SIG-M5 treated with dmso at 0.1 percent for 504 hours (cell line): ENCODE results near the gene SAMD4A.

Source experiments
- DNase-seq: peaks from one replicate; lab custom pipeline; 2025; ENCODE audit not compliant: unreplicated experiment; lab: John Stamatoyannopoulos, UW

SAMD4A gene

GRCh38 chr14:54815016-54815415, 248.1 kb downstream of the SAMD4A start:
- DNase-seq = no peak

- no peak for DNase-seq
These were observed 248.6 kb downstream of the SAMD4A start for GRCh38 chr14:54815515-54815914.

DNA sequence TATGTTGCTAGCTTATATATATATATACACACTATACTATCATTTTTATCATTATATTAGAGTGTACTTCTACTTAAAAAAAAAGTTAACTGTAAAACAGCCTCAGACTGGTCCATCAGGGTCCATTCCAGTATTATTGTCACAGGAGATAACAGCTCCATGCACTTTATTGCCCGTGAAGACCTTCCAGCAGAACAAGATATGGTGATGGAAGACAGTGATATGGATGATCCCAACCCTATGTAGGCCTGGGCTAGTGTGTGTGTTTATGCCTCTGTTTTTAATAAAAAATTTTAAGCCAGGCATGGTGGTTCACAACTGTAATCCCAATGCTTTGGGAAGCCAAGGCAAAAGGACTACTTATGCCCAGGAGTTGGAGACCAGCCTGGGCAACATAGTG, 249.5 kb downstream of the SAMD4A start:
- no peak for DNase-seq

- no peak for DNase-seq
These were observed 250.6 kb downstream of the SAMD4A start for GRCh38 chr14:54817506-54817905.

GRCh38 chr14:54818201-54819133, 251.5 kb downstream of the SAMD4A start:
- no peak for DNase-seq

DNA sequence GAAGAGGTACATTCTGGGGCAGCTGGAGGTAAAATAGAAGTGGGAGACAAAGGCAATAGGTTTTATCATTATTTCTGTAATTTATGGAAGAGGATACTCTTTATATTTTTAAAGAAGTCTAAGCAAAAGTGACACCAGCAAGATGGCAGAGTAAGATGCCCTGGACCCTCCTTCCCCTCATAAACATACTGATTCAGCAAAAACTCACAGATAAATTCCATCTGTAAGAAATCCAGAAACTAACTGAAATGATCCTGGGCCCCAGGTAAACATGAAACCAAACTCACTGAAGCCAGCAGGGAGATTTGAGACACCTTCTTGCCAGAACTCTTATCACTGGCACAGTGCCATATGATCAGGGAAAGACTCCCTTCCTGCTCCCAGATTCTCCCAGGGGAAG, 255.8 kb downstream of the SAMD4A start:
- no peak for DNase-seq

DNA sequence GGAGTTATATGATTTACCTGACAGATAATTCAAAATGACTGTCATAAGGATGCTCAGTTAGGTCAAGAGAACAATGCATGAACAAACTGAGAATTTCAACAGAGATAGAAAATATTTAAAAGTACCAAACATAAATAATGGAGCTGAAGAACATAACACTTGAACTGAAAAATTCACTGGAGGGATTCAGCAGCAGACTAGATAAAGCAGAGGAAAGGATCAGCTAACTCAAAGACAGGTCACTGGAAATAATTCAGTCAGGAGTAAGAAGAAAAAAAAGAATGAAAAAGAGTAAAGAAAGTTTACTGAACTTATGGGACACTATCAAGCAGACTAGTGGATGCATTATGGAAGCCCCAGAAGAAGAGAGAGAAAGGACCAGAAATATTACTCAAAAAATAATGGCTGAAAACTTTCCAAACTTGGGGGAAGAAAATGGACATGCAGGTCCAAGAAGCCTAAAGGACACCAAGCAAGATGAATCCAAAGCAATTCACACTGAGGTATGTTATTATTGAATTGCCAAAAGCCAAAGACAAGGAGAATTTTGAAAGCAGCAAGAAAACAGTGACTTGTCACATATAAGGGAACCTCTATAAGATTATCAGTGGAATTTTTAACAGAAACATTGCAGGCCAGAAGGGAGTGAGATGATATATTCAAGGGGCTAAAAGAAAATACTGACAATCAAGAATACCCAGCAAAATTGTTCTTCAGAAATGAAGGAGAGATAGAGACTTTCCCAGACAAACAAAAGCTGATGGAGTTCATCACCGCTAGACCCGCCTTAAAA, 257.0 kb downstream of the SAMD4A start:
- DNase-seq = no peak

DNA sequence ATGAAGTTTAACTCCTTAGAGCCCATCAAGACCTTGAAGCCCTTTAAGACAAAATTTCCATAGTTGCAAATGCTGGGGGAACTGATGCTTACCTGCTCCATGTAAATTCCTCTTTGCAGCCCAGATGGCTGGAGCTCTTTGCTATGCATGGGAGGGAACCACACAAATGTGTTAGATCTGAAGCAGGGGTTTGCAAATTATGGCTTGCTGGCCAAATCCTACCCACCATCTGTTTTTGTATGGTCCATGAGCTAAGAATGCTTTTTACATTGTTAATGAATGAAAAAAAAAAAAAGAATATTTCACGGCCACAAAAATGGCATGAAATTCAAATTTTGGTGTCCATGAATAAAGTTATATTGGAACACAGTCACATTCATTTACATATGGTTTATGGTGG, 261.1 kb downstream of the SAMD4A start:
- DNase-seq = no peak

- no peak for DNase-seq
These were observed 262.7 kb downstream of the SAMD4A start for GRCh38 chr14:54829486-54830224.

- no peak for DNase-seq
These were observed 263.7 kb downstream of the SAMD4A start for GRCh38 chr14:54830650-54831049.

- no peak for DNase-seq
These were observed 267.2 kb downstream of the SAMD4A start for GRCh38 chr14:54834081-54834480.

DNA sequence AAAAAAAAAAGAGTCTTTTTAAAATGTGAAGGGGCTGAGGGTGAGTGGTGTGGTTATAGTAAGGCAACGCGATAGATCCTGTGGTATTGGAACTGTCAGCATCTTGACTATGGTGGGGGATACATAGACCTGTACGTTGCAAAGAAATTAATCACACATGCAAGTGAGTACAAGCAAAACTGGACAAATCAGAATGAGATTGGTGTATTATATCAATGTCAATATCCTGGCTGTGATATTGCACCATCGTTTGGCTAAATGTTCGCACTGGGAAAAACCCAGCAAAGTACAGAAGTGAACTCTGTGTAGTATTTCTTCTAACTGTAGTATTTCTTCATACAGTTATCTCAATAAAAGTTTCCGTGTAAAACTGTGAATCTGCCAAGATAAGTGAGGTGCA, 267.8 kb downstream of the SAMD4A start:
- DNase-seq = no peak

- DNase-seq = no peak
These were observed 269.3 kb downstream of the SAMD4A start for GRCh38 chr14:54836231-54836630.

GRCh38 chr14:54837508-54838149, 270.7 kb downstream of the SAMD4A start:
- no peak for DNase-seq

DNA sequence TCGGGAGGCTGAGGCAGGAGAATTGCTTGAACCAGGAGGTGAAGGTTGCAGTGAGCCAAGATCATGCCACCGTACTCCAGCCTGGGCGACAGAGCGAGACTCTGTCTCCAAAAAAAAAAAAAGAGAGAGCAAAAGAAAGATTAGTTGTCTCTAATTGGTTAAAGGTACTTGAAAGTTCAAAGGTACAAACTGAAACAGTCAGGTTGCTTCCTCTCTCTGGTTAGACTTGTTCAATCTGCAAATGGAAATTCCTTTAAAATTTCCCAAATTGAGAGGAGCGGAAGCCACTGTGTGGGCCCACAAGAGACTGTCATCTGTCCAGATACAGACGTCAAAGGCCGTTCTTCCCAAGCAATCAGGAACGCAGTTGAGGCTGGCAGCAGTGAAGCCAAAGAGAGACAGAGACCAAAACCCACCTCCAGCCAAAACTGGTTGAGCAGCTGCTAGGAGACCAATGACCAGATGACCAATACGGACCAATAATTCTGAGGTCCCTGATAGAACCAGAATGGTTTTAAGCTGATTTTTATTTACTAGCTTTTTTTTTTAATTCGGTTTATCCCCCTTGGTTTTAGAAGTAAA, 272.1 kb downstream of the SAMD4A start:
- no peak for DNase-seq

GRCh38 chr14:54839701-54840119, 272.8 kb downstream of the SAMD4A start:
- DNase-seq = no peak

- no peak for DNase-seq
These were observed 273.4 kb downstream of the SAMD4A start for GRCh38 chr14:54840336-54840735.

- DNase-seq = no peak
These were observed 273.9 kb downstream of the SAMD4A start for GRCh38 chr14:54840798-54841197.
